GM19397 (cell line): ENCODE measurements around the gene TSKS.
"Not testable (repeated sequence)": the region's sequence is repeated elsewhere in the genome, so short reads cannot be mapped to it uniquely, and the experiment has no call there.

Source experiments
- ATAC-seq: cut with Tn5 transposase; IDR thresholded peaks from one replicate; pipeline ENCODE4 v1.9.1; 2021; ENCODE audit warnings: mild to moderate bottlenecking, moderate library complexity; ENCODE audit not compliant: unreplicated experiment

Gene TSKS

DNA sequence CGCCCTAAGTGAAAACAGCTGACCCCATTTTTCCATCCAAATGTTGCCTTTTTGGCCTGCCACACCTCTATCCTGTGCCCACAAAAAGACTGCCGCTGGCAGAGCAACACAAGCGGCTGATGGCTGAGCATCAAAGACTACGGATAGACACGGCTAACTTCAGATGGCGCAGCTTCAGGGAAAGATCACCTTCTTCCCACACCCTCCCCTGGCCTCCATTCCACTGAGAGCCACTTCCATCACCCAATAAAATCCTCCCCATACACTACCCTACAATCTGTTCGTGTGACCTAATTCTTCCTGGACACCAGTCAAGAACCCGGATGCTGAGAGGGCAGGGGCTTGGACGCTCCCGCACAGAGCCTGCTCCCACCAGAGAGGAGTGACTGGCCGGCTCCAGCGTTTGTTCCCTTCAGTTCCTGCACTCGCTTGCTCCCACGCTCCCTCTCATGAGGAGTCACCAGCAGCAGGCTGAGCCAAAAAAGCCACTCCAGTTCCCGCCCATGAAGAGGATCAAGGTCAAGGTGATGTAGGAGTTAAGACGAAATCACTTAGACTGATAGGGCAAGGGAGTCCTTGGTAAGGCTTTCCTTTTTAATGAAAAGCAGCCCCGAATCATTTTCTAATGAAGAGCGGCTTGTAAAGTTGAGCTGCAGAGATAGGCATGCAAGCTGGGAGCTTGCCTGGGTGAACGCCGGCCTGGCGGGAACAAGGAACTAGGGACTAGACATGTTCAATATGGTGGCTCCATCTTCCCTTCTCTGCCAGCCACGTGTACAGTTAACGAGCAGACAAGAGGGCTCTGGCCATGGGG, 35.7 kb downstream of the TSKS start:
- ATAC-seq = no peak

DNA sequence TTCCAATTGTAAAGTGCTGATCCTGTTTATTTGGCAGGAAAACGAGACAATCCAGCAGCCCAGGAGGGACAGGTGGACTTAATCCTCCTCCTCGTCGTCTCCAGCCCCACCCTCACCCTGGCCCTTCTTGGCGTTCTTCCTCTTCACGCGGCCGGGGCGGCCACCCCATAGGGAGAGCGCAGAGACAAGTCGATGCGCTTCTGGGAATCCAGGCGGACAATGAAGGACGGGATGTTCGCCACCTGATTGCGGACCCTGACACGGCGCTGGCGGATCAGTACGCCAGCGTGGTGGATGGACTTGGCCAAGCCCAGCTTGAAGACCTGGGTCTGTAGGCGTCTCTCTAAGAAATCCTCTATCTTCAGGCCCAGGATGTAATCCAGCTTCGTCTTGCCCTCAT, 43.7 kb downstream of the TSKS start:
- ATAC-seq = not testable (repeated sequence)

DNA sequence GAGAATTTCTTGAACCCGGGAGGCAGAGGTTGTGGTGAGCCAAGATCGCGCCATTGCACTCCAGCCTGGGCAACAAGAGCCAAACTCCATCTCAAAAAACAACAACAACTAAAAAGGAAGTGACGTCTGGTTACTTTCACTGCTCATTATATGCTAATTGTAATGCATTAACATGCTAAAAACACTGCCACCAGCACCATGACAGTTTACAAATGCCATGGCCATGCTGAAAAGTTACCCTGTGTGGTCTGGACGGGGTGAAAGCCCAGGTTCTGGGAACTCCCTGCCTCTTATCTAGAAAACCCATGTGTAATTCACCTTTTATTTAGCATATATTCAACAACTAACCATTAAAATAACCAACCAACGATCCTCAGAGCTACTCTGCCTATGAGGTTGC, 44.1 kb downstream of the TSKS start:
- no peak for ATAC-seq

DNA sequence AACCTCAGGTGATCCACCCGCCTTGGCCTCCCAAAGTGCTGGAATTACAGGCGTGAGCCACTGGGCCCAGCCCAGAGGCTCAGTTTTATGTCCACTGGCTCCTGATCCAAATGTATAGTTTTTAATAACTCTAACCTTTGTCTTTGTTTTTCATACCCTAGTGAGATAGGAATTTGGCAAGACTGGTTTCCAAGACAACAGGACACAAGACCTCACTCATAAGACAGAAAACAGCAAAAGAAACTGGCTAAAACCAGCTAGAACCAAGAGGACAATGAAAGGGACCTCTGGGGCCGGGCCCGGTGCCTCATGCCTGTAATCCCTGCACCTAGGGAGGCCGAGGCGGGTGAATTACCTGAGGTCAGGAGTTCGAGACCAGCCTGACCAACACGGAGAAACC, 44.6 kb downstream of the TSKS start:
- no peak for ATAC-seq

DNA sequence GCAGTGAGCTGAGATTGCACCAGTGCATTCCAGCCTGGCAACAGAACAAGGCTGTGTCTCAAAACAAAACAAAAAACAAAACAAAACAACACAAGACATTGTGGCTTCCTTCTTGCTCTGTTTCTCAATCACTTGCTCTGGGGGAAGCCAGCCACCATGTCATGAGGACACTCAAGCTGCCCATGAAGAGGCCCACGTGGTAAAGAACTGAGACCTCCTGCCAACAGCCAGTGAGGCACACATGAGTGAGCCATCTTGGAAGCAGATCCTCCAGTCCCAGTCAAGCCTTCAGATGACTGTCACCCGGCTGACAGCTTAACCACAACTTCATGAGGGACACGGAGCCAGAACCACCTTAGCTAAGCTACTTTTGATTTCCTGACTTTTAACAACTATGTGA, 47.0 kb downstream of the TSKS start:
- no peak for ATAC-seq

DNA sequence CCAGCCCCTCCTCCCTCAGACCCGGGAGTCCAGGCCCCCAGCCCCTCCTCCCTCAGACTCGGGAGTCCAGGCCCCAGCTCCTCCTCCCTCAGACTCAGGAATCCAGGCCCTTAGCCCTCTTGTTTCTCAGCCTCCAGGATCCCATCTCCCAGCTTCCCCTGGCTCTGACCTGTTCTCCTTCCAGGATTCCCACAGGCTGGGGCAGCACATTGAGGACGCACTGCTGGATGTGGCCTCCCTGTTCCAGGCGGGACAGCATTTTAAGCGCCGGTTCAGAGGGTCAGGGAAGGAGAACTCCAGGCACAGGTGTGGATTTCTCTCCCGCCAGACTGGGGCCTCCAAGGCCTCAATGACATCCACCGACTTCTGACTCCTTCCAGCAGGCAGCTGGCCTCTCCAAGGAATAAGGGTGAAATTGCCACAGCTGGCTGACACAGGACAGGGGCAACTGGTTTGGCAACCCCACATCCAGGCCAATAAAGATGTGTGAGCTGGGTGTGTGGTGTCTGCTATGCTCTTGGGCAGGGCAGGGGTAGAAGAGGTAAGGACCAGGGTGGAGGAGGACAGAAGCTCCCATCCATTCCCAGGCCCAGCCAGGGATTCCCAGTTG, 49.8 kb downstream of the TSKS start:
- ATAC-seq = no peak

DNA sequence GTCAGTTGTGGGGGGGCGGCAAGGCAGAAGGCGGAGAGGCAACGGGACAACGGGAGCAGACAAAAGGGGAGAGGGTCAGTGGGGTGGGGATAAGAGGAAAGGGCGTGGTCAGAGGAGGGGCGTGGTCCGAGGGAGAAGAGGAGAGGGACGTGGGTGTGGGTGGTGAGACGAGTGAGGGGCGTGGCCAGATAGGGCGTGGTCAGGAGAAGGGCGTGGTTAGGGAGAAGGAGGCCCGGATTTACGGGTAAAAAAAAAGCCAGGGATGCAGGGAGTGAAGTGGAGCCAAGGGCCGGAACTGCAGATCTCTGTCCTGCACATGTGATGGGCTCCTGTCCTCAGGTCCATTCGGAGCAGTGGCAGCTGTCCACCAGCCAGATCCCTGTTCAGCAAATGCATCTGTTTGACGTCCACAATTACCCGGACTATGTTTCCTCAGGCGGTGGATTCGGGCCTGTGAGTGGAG, 50.7 kb downstream of the TSKS start:
- ATAC-seq = no peak

DNA sequence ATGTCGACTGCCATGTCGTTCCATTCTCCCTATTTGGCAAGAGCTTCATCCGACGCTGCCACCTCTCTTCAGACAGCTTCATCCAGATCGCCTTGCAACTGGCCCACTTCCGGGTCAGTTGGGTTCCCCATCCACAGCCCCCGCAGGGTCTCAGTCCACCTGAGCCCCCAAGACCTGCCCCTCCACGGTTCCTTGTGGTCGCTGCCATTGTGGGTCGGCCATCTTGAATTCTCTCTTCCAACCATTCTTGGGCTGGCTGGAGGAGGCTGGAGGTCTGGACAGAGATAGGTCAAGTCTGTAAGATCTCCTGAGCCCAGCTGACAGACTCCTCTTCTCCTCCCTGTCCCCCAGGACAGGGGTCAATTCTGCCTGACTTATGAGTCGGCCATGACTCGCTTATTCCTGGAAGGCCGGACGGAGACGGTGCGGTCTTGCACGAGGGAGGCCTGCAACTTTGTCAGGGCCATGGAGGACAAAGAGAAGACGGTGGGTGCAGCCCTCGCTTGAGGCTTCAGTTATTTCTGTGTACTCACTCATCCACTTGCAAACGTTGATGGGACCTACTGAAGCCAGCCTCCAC, 52.6 kb downstream of the TSKS start:
- ATAC-seq = no peak

DNA sequence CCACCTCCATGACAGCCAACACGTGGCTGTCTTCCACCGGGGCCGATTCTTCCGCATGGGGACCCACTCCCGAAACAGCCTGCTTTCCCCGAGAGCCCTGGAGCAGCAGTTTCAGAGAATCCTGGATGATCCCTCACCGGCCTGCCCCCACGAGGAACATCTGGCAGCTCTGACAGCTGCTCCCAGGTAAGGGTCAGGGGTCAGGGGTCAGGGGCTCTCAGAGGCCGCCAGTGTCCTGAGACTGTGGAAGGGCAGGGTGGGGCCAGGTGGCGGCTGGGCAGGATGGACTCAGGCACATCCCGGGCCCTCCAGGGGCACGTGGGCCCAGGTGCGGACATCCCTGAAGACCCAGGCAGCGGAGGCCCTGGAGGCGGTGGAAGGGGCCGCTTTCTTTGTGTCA, 57.2 kb downstream of the TSKS start:
- ATAC-seq = no peak

DNA sequence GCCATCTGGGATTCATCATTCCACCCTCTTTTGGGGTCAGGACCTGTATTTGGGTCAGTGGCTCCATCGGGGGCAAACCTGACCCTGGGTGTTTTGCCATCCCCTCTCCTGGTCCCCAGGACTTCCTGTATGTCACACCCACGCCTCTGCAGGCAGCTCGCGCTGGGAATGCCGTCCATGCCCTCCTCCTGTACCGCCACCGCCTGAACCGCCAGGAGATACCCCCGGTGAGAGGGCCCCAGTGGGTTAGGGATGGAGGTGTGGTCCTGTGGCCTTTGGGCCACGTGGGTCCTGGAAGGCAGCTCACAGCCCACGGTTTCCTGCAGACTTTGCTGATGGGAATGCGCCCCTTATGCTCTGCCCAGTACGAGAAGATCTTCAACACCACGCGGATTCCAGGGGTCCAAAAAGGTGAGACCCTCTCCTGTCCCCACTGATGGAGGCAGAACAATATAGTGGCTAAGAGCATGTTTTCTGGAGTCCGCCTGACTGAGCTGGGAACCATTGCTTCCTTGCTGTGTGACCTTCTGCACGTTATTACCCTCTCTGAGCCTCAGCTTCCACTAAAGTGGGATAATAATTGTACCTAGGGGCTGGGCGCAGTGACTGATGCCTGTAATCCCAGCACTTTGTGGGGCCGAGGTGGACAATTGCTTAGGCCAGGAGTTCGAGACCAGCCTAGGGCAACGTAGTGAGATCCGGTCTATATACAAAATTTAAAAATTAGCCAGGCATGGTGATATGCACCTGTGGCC, 58.0 kb downstream of the TSKS start:
- ATAC-seq = no peak

DNA sequence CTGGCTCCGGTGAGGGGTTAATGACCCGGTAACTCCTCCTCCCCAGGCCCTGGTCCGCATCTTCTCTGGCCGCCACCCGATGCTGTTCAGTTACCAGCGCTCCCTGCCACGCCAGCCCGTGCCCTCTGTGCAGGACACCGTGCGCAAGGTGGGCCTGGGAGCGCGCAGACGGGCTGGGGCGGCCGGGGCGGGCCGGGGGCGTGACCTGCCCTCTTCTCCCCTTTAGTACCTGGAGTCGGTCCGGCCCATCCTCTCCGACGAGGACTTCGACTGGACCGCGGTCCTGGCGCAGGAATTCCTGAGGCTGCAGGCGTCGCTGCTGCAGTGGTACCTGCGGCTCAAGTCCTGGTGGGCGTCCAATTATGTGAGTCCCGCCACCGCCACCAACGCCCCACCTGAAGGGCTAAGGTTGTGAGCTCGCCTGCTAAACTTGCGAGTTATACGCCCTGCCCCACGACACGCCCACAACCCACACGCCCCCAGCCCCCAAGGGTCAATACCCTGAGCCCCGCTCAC, 61.8 kb downstream of the TSKS start:
- ATAC-seq = no peak

DNA sequence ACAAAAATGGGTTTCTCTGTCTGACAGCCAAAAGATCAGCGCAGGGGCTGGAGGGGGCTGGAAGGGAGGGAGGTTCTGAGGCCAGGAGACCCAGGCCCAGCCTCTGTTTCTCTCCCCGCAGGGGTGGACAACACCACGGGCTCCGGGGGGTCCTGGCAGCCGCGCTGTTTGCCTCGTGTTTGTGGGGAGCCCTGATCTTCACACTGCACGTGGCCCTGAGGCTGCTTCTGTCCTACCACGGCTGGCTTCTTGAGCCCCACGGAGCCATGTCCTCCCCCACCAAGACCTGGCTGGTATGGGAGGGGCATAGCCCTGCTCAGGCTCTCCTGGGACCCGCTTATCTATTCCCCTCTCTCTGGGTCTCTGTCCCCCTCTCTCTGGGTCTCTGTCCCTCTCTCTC, 62.5 kb downstream of the TSKS start:
- no peak for ATAC-seq

DNA sequence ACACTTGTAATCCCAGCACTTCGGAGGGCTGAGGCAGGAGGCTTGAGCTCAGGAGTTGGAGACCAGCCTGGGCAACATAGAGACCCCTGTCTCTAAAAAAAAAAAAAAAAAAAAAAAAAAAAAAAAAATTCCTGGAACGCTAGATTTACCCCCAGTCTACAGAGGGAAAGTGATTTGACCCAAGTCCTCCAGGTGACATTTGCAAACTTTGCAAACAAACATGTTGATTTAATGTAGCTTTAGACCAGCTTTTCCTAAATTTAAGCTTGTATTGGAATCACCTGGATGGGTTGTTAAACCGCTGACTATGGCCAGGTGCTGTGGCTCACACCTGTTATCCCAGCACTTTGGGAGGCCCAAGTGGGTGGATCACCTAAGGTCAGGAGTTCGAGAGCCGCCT, 63.7 kb downstream of the TSKS start:
- ATAC-seq = no peak

DNA sequence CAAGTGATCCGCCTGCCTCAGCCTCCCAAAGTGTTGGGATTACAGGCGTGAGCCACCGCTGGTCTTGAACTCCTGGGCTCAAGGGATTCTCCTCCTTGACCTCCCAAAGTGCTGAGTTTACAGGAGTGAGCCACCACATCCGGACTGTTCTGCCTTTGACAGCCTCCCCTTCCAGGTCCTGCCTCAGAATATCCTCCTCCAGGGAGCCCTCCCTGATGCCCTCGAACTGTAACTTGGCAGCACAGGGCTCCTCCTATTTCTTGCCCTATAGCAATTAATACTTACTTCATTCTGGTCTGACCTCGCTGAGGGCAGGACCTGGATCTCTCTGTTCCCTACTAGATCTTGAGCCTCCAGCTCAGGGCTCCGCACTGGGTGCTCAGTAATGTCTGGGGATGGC, 66.2 kb downstream of the TSKS start:
- ATAC-seq = no peak

DNA sequence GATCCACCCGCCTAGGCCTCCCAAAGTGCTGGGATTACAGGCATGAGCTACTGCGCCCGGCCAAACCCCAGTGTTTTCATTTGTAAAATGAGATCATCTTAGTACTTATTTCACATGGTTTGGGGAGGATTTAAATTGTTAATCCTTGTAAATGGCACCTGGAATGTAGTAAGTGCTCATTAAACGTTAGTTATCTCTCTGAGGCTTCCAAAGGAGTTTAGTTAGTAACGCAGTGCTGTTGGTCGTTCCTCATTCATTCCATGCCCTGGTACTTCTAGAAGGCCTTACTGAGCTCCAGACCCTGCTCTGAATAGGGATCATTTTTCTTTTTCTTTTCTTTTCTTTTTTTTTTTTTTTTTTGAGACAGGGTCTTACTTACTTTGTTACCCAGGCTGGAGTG, 67.0 kb downstream of the TSKS start:
- no peak for ATAC-seq

DNA sequence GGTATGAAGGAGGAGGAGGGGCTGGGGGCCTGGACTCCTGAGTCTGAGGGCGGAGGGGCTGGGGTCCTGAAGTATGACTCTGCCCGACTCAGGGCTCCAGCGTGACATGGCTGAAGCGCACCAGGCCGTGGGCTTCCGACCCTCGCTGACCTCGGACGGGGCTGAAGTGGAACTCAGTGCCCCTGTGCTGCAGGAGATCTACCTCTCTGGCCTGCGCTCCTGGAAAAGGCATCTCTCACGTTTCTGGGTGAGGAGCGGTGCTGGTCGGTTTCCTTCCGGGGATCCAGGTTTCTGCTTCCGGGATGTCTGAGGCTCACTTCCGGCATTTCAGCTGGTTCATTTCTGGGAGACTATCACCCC, 71.0 kb downstream of the TSKS start:
- ATAC-seq = no peak

DNA sequence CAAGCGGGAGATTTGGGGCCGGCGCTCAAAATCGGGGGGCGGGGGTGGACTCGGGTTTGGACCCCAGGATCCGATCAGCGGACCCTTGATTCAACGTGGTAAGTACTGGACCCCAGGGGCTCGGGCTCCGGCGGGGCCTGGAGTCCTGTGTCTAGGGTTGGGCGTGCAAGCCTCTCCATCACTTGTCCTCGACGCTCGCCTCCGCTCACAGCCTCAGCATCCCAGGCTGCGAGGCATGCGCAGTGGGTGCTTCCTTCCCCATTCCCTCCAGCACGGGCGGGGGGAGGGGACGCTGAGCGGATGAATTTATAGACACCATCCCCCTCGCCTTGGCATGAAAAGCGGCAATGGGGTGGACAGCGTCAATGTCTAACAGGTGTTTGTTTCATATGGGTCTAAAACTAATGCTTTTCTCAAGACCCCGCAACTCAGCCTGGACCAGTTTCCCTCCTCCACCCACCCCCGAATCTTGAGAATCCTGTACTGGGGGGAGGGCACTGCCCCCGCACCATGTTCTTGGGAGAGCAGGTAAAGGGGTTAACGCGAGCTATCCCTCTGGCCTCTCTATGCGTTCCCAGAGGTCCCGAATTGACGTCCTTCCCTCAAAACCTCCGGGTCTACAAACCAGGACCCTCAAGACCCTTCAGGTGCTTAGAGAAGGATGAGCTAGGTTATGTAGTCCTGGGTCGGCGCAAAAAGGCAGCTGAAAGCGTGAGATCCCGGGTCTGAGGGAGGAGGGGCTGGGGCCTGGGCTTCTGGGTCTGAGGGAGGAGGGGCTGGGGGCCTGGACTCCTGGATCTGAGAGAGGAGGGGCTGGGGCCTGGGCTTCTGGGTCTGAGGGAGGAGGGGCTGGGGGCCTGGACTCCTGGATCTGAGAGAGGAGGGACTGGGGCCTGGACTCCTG, 71.6 kb downstream of the TSKS start:
- ATAC-seq = no peak

DNA sequence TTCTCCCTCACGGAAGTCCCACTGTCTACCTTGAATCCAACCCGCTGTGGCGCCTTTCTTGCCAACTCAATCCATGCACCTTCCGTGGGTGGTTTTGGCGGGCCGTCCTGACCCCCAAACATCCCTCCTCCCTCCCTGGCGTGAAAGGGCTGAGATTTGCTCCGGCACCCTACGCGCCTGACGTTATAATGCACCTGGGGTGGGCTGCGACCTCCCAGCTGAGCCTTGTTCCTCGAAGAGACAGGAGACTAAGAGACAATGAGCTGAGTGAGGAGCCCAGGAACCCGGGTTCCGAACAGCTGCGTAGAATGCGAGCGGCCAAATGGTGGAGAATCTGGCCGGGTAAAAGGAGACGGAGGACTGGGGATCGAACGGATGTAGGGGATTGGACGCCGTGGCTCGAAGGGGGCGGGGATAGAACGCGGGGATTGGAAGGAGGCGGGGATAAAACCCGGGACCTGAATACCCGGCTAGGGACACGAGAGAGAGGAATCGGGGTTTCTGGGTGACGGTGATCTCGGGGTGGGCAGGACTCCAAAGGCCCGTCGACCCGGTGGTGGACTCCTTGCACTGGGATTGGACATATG, 72.4 kb downstream of the TSKS start, which contains the start of gene CPT1C:
Gene CPT1C (plus strand): TSS at position 461 of the 587 bp plus-strand sequence. CDS start 1,137 bp downstream, outside the sequence.
- ATAC-seq = no peak

DNA sequence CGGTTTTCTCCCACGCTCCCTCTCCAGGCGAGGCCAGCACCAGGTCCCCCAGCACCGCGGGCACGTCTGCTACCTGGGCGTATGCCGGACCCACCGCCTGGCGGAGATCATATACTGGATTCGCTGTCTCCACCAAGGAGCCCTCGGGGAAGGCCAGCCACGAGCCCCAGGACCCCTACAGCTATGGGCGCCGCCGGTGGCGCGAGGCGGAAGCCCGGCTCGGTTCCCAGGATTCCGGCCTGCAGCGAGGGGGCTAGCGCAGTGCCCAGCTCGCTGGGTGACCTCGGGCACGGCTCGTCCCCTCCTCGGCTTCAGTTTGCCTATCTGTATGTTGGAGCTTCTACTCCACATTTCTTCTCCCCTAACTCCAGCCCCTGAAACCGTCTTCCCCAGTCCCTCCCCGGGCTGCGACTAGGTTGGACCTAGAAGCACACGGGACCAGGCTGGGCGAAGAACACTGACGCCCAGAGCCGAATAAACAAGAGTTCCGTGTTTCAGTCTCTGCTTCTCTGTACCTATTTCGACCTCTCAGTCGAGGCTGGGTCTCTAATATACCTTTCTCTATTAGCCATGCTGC, 72.9 kb downstream of the TSKS start:
- ATAC-seq = no peak
